Keratinocyte (primary cell): ENCODE measurements around the gene STAC3. TPM values are rescaled to one million over a fixed set of nuclear protein-coding genes. Genes with fewer than 3 reads are reported as not detected.

ENCODE experiments used
- DNase-seq: peaks from one replicate; pipeline ENCODE4 v3.0.0-alpha.2; 2011; ENCODE audit warnings: low read depth, missing footprints, low spot score
- FAIRE-seq: peaks from 2 replicates; lab custom pipeline; 2011; peaks lifted over from hg19 to GRCh38; lab: Jason Lieb, UNC
- H2AFZ ChIP-seq: 2 replicates; pipeline ENCODE4 v1.6.0; 2012; ENCODE audit warnings: low read length, control low read depth, inconsistent platforms; ENCODE audit not compliant: control insufficient read depth
- H3K27ac ChIP-seq: 2 replicates; pipeline ENCODE4 v1.5.1; 2011; ENCODE audit warnings: low read length; ENCODE audit not compliant: control insufficient read depth, insufficient read depth
- H3K27me3 ChIP-seq: 3 replicates; pipeline ENCODE4 v1.6.0; 2011; ENCODE audit warnings: low read length; ENCODE audit not compliant: control insufficient read depth, insufficient read depth; ENCODE audit errors: extremely low read depth
- H3K36me3 ChIP-seq, 2 experiments: 2 replicates in 1 of 2; 3 replicates in 1 of 2; pipeline ENCODE4 v1.5.1; 2011; ENCODE audit warnings: low read length in 2 of 2, mild to moderate bottlenecking in 1 of 2; ENCODE audit not compliant: control insufficient read depth in 2 of 2, insufficient read depth in 2 of 2; ENCODE audit errors: extremely low read depth in 1 of 2
- H3K4me1 ChIP-seq: 3 replicates; pipeline ENCODE4 v1.5.1; 2011; ENCODE audit warnings: low read length; ENCODE audit not compliant: control insufficient read depth, insufficient read depth; ENCODE audit errors: extremely low read depth
- H3K4me2 ChIP-seq: 3 replicates; pipeline ENCODE4 v1.6.0; 2011; ENCODE audit warnings: low read depth, low read length; ENCODE audit not compliant: control insufficient read depth, insufficient read depth; ENCODE audit errors: extremely low read depth
- H3K4me3 ChIP-seq, 3 experiments: fragments of 200-600 bp in 1 of 3; sonication (generic) in 1 of 3; 2 replicates in 2 of 3; 3 replicates in 1 of 3; pipeline ENCODE4 v1.5.1; 2011 to 2016; ENCODE audit warnings: low read length in 3 of 3, mild to moderate bottlenecking in 3 of 3, control low read depth in 2 of 3, inconsistent platforms in 1 of 3, low read depth in 1 of 3, mixed read lengths in 1 of 3, mixed run types in 1 of 3, moderate library complexity in 1 of 3; ENCODE audit not compliant: control insufficient read depth in 2 of 3, insufficient read depth in 2 of 3; ENCODE audit errors: extremely low read depth in 1 of 3
- H3K79me2 ChIP-seq: 2 replicates; pipeline ENCODE4 v1.6.0; 2012; ENCODE audit warnings: low read length; ENCODE audit not compliant: control insufficient read depth, insufficient read depth
- H3K9ac ChIP-seq: 3 replicates; pipeline ENCODE4 v1.6.0; 2011; ENCODE audit warnings: low read length; ENCODE audit not compliant: control insufficient read depth, insufficient read depth; ENCODE audit errors: extremely low read depth
- H3K9me1 ChIP-seq: 3 replicates; pipeline ENCODE4 v1.6.0; 2011; ENCODE audit warnings: low read length; ENCODE audit not compliant: control insufficient read depth, insufficient read depth; ENCODE audit errors: extremely low read depth
- H3K9me3 ChIP-seq: 2 replicates; pipeline ENCODE4 v1.5.1; 2012; ENCODE audit warnings: low read depth, low read length; ENCODE audit not compliant: control insufficient read depth
- H4K20me1 ChIP-seq: 3 replicates; pipeline ENCODE4 v1.6.0; 2011; ENCODE audit warnings: low read length; ENCODE audit not compliant: control insufficient read depth, insufficient read depth; ENCODE audit errors: extremely low read depth
- CTCF ChIP-seq, 3 experiments: IDR thresholded peaks in 1 of 3; conservative IDR thresholded peaks in 1 of 3; optimal IDR thresholded peaks in 1 of 3; 2 replicates in 2 of 3; 3 replicates in 1 of 3; pipeline versions ENCODE3 to v1.5.1; 2011; ENCODE audit warnings: low read length in 3 of 3, mild to moderate bottlenecking in 3 of 3, moderate library complexity in 2 of 3, control low read depth in 1 of 3, inconsistent platforms in 1 of 3; ENCODE audit not compliant: insufficient read depth in 2 of 3; ENCODE audit errors: extremely low read depth in 1 of 3
- EZH2 ChIP-seq: IDR thresholded peaks from one replicate; pipeline ENCODE4 v1.6.1; 2012; ENCODE audit warnings: inconsistent platforms, mild to moderate bottlenecking, low read length, moderate library complexity
- dilution Hi-C: fragments of 300-500 bp; cut with MboI; formaldehyde crosslinking; loops from one replicate; pipeline ENCODE4 v1.7.0; 2020; ENCODE audit warnings: low sequenced_read_pairs; ENCODE audit not compliant: extremely low pct_ligation_motif_present
- polyA plus RNA-seq, 5 experiments: library from polyadenylated mRNA; depleted of rRNA in 3 of 5; stranded (reverse) in 3 of 5; stranded (forward) in 1 of 5; unstranded in 1 of 5; fragments of >200 nt; gene quantifications; 1 replicate in 1 of 5; 2 replicates in 3 of 5; 3 replicates in 1 of 5; pipeline versions ENCODE4 v1.2.1 to v1.2.3, GENCODE V29; 2011 to 2012; ENCODE audit warnings: missing spikeins in 2 of 5, low read depth in 1 of 5, low replicate concordance in 1 of 5

Gene STAC3
- polyA plus RNA-seq, 1 donor (not counting 4 experiments of a cell fraction or from before 2014, with no cell fraction given) = 0.94 TPM

GRCh38 chr12:57237596-57237931 lies 13.4 kb downstream of the STAC3 start:
- Histone ChIP-seq H3K9me1 (no peaks in the 10 kb centered on the region), H3K79me2 (no peaks in the 10 kb centered on the region), H3K9ac (no peak overlapping the region), H3K9me3 (no peaks in the 10 kb centered on the region), H3K27me3 (peaks cover 39% of the 10 kb centered on the region), H4K20me1 (no peaks in the 10 kb centered on the region), H3K4me1 (peaks cover 73% of the 10 kb centered on the region), H3K4me2 (peak overlapping the region; percentile 94), H3K36me3 (peaks cover 17 to 24% of the 10 kb centered on the region in 2 experiments), H3K4me3 (no peak overlapping the region), H3K27ac (no peak overlapping the region), H2AFZ (no peak overlapping the region)
- FAIRE-seq (peak; percentile 51), DNase-seq (no peak)
- TF ChIP-seq CTCF (optimal IDR thresholded peaks at IDR 0.05 in 1 of 3, IDR thresholded peaks at IDR 0.05 in 1 of 3, conservative IDR thresholded peaks at IDR 0.05 in 1 of 3; ENCODE audit: extremely low read depth in 1 of 3, insufficient read depth in 2 of 3, low read length in 3 of 3) (no peak), EZH2 (no peak)
- dilution Hi-C loops = no loop called here

GRCh38 chr12:57236925-57237595 lies 13.9 kb downstream of the STAC3 start:
- H3K4me3 ChIP-seq = peak overlapping the region; percentile 5 to 39 (median 19)
- peak; percentile 52 for FAIRE-seq

More at GRCh38 chr12:57236925-57237595, 13.9 kb downstream of the STAC3 start:
- no peak overlapping the region for H3K27ac ChIP-seq
- peaks cover 33% of the 10 kb centered on the region for H3K27me3 ChIP-seq
- dilution Hi-C loops = no loop called here
- no peak for DNase-seq
- peaks cover 17 to 29% of the 10 kb centered on the region in 2 experiments for H3K36me3 ChIP-seq
- no peak for TF ChIP-seq CTCF (optimal IDR thresholded peaks at IDR 0.05 in 1 of 3, IDR thresholded peaks at IDR 0.05 in 1 of 3, conservative IDR thresholded peaks at IDR 0.05 in 1 of 3; ENCODE audit: extremely low read depth in 1 of 3, insufficient read depth in 2 of 3, low read length in 3 of 3)
- no peak for TF ChIP-seq EZH2
- peaks cover 73% of the 10 kb centered on the region for H3K4me1 ChIP-seq
- H3K9ac ChIP-seq = peak overlapping the region; percentile 37
- H3K9me3 ChIP-seq = no peaks in the 10 kb centered on the region
- no peaks in the 10 kb centered on the region for H3K9me1 ChIP-seq
- H3K79me2 ChIP-seq = no peaks in the 10 kb centered on the region
- peak overlapping the region; percentile 94 for H3K4me2 ChIP-seq
- H2AFZ ChIP-seq = no peak overlapping the region
- H4K20me1 ChIP-seq = no peaks in the 10 kb centered on the region
